ENCODE measurements around the gene PRR11.

GRCh38 chr17:59238906-59239305 lies 83.4 kb downstream of the PRR11 start:
- TF ChIP-seq, protein P1, sequence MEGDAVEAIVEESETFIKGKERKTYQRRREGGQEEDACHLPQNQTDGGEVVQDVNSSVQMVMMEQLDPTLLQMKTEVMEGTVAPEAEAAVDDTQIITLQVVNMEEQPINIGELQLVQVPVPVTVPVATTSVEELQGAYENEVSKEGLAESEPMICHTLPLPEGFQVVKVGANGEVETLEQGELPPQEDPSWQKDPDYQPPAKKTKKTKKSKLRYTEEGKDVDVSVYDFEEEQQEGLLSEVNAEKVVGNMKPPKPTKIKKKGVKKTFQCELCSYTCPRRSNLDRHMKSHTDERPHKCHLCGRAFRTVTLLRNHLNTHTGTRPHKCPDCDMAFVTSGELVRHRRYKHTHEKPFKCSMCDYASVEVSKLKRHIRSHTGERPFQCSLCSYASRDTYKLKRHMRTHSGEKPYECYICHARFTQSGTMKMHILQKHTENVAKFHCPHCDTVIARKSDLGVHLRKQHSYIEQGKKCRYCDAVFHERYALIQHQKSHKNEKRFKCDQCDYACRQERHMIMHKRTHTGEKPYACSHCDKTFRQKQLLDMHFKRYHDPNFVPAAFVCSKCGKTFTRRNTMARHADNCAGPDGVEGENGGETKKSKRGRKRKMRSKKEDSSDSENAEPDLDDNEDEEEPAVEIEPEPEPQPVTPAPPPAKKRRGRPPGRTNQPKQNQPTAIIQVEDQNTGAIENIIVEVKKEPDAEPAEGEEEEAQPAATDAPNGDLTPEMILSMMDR (conservative IDR thresholded peaks at IDR 0.05): no peak
- no peak for TF ChIP-seq ZFX (IDR thresholded peaks at IDR 0.05)

Measured in C4-2B (cell line).